ENCODE data around the gene KRT31.
"Not testable (repeated sequence)": the region's sequence is repeated elsewhere in the genome, so short reads cannot be mapped to it uniquely, and the experiment has no call there.

Gene KRT31

DNA sequence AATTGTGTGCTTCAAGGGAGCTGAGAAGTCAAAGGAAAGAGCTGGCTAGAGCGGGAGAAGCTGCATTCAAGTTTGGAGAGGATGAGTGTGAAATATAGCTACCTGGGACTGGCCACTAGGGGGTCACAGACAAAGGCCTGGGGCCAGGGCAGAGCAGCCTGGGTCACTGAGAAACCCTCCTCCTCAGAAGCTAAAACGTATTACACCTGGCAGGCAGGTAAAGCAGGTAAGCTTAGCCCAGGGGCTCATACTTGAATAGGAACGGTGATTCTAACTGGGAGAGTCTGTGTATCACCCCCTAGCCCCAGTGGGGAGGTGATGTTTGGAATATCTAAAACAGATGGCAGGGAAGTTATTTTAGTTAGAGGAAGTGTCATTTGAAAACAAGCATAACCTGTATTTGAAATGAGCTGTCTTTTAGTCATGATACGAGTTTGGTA, 20.2 kb upstream of the KRT31 start:
- DNase-seq (ENCODE audit: low spot score) = no peak

DNA sequence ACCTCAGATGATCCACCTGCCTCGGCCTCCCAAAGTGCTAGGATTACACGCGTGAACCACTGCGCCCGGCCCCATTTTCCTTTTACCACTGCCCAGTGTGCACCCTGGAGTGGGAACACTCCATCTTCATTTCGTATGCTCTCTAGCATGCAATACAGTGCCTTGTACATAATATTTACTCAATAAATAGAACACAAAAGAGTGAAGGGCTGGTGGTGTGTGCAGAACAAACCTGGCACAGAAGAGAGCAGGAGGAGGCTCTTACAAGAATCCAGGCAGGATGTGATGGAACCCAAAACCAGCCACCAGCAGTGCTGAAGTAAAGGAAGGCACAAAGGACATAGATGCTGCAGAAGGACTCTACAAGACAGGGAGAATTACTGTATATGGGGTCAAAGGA, 19.7 kb upstream of the KRT31 start:
- DNase-seq (ENCODE audit: low spot score) = no peak

- no peak for DNase-seq (ENCODE audit: low spot score)
Measured at GRCh38 chr17:41416479-41416878, 19.1 kb upstream of the KRT31 start.

GRCh38 chr17:41415833-41416335, 18.5 kb upstream of the KRT31 start:
- DNase-seq (ENCODE audit: low spot score) = no peak

DNA sequence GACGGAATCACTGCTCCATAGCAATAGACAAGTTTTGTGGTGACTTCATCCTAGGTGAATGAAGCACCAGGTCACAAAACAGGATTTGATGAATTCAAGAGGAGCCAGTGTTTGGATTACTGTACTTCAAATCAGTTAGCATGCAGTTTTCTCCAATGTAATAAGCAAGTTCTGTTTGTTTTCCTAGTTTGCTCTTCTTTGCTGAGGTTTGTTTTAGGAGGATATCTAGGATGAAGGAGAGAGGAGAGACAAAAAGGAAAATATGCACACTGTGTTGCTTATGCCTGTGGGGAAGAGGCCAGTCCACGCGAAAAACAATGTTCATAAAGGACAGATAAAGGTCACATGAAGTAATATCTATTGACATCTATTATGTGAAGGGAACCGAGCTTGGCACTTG, 18.0 kb upstream of the KRT31 start:
- DNase-seq (ENCODE audit: low spot score) = no peak

DNA sequence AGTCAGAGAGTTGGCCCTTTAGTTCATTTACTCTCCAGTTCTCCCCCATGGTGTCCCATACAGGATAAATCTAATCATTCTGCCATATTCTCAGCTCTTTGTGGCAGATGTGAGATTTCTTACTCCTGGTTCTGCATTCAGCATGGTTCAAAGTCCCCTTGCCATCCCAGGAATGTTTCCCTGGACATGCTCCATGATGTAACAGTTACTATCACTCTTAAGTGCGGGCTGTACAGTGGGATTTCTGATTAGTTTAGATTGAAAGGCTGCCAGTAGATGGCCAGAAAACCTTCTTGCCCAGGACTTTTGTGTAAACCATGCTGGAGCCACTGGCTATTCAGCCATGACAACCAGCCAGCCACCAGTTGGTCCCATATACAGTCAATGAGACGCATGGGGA, 16.6 kb upstream of the KRT31 start:
- no peak for DNase-seq (ENCODE audit: low spot score)

DNA sequence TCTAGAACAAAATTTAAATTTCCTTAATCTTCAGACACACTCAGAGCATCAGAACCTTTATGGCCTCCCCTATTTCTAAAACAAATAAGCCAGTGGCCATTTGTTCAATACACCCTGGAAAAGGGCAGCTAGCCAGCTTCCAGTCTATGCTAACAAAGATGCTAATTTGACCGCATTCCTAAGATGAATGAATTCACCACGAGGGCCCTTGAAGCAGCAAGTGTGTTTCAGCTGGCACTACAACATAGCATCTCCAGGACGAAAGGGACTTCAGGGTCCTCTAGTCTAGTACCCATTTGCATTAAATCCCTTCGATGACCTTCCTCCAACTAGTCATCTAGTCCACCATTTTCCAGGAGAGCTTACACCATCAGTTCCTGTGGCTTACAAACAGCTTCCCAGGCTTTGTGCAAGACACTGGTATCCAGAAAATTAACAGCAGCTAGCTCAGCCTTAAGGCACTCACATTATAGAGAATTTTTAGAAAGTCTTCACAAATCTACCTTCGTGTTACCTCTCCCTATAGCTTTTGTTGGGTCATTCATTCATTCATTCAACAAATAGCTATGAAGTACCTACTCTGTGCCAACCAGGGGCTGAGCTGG, 16.0 kb upstream of the KRT31 start:
- DNase-seq (ENCODE audit: low spot score) = no peak

DNA sequence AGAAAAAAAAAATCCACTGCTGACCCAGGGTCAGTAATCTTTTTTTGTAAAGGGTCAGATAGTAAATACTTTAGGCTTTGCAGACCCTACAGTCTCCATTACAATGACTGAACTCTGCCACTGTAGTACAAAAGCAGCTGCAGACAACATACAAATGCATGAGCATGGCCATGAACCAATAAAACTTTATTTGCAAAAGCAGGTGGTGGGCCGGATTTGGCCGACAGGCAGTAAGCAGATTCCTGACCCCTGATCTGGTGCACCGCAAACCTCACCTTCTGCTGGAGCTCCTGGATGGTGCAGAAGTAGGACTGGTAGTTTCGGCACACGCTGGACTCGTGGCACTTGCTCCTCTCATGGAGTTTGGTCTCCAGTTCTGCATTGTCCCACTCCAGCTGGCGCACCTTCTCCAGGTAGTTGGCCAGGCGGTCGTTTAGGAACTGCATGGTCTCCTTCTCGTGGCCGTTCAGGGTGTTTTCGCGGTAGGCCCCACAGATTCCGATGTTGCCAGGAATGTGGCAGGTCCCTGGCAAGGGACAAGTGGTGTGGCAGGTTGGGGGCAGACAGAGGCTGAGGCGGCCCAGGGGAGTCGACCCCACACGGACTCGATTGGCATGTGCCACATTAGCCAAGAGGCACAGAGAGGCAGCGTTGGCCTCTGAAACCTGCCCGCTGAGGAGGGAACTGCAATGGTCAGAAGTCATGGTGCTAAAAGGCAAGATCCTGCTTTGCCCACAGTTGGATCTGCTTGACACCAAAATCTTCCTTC, 13.8 kb upstream of the KRT31 start:
- no peak for DNase-seq (ENCODE audit: low spot score)

DNA sequence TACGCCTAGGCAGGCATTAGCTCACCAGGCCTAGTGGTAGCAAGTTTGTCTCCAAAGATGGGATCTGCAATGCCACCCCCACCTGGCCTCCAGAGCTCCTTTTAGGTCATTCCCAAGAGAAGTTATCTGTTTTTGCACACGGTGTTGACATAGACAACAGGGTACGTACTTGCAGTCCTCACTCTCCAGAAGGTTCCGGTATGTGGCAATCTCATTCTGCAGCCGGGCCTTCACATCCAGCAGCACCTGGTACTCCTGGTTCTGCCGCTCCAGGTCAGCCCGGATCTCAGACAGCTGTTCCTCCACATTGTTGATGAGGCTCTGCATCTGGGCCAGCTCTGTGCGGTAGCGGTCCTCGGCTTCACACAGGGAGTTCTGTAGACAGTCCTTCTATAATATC, 9.8 kb upstream of the KRT31 start:
- no peak for DNase-seq (ENCODE audit: low spot score)

- DNase-seq (ENCODE audit: low spot score) = no peak
Measured at GRCh38 chr17:41406205-41406604, 8.8 kb upstream of the KRT31 start.

GRCh38 chr17:41404024-41404671, 6.7 kb upstream of the KRT31 start:
- no peak for DNase-seq (ENCODE audit: low spot score)

DNA sequence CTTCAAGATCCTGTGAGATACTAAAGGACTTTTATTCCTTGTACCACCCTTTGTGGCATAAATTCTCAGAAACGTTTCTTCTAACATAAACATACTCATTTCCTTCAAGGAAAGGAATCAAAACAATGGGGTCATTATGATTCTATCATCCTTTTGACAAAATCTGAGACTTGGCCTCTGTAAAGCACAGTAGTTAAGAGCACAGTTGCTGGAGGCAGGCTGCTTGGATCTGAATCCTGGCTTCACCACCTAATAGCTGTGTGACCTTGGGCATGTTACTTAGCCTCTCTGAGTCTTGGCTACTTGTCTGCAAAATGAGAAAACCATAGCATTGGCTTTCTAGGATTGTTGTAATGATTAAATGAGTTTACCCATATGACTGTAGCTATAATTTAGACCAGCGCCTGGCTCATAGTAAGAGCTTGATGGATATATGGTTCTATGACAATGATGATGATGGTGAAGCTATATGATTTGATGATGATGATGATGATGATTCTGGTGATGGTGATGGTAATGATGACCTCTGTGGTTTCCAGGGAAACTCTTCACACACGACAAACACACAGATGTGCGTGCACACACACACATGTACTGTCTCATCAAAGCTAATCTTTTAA, 6.1 kb upstream of the KRT31 start:
- DNase-seq (ENCODE audit: low spot score) = no peak

GRCh38 chr17:41402161-41402560, 4.8 kb upstream of the KRT31 start:
- DNase-seq (ENCODE audit: low spot score) = no peak

DNA sequence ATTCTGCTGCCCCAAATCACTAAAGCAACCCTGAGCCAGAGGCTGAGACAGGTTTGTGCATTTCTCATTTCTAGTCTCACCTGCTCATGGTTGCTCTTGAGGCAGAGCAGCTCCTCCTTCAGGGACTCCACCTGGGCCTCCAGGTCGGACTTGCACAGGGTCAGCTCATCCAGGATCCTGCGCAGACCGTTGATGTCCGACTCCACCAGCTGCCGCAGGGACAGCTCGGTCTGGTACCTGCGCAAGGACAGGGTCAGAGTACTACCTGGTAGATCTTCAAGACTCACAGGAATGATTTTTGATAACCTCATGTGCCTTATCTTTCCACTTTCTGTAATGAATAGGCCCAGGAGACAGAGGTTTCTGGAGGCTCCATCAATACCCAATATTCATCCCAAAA, 1.1 kb downstream of the KRT31 start:
- DNase-seq (ENCODE audit: low spot score) = no peak

DNA sequence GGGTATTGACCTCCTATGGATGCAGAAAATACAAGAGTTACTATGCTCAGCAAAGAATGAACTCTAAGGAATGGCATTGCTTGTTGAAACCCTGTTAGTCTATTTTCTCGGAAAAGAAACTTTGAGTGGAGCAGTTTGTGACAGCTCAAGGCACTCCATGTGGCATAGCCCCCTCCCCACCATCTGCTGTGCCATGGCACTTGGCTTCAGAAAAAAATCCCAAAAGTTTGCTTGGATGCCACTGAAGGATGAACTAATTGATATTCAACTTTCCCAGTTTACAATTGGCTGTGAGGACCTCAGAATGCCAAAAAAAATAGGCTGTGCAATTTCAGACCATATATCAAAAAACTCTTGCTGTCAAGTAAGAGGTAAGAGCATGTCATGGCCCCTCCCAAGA, 1.8 kb downstream of the KRT31 start:
- no peak for DNase-seq (ENCODE audit: low spot score)

DNA sequence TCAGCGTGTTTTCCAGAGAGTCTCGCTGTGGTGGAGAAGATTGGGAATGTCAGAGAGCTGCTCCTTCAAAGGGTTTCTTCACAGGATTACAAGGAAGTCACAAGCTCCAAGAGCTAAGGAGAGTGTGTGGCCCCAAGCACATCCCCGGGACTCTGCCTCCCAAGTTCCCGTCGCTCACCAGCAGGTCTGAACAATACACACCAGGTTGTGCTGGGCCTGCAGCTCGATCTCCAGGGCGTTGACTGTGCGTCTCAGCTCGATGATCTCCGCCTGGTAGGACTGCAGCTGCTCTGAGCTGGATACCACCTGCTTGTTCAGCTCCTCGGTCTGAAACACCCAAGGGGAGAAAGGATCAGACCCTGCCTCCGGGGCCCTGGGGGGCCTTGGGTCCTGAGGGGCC, 2.4 kb downstream of the KRT31 start:
- DNase-seq (ENCODE audit: low spot score) = not testable (repeated sequence)

DNA sequence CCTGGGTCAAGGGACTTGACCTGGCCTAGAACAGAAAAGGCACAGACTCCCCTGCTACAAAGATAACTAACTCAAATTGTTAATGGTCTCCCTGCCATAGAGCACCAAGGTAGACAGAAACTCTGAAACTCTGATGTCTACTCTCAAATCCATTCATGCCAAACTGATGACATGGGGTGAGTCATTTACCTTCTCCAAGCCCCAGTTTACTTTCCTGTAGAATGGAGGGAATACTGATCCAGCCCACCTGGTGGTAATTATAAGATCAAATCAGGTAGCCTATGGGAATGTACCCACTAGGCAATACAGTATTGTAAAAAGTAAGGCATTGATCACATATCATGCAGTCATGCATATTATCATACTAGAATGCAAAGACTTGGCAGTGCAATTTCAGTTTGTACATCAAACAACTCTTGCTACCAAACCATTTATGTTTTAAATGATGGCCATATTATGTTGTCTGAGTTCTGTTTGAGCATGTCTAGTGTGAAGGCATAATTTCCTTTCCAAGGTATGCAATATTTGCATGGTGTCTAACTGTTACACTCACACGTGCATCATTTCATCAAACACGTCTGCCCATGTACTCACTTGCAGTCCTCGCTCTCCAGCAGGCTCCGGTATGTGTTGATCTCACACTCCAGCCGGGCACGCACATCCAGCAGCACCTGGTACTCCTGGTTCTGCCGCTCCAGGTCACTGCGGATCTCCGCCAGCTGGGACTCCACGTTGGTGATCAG, 3.0 kb downstream of the KRT31 start:
- DNase-seq (ENCODE audit: low spot score) = no peak

GRCh38 chr17:41393826-41394225, 3.6 kb downstream of the KRT31 start:
- no peak for DNase-seq (ENCODE audit: low spot score)

DNA sequence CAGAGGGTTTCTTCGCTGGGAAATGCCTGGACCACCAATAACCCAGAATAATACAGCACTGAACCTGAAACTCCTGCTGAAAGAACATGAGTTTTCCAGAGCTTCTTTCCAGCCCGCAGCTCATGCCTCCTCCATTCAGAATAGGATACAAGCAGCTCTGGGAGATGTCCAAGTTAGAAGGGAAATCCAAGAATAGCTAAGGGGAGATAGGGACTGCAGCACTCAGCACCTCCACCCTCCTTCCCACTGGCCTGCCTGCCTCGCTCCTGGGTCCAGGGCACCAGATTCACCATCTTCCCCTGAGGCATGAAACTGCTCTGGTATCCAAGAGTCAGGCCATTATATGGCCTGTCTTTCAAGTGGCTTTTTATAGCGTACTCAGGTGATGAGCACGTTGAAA, 4.1 kb downstream of the KRT31 start:
- no peak for DNase-seq (ENCODE audit: low spot score)

DNA sequence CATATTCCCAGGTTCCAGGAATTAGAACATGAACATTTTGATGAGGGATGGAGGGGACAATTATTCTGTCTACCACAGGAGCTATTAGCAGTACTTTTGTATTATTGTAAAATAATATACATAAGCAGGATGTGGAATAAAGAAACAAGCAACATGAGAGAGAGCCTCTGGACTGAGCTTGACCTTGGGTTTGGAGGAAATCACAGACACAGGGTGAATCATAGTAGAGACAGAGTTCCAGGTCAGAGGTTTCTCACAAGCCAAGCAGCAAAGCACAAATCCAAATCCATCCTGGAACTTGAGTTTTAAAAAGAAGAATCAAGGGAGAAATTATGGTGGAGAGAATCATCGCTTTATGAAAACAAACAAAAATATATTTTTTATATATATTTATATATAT, 5.1 kb downstream of the KRT31 start:
- DNase-seq (ENCODE audit: low spot score) = no peak

DNA sequence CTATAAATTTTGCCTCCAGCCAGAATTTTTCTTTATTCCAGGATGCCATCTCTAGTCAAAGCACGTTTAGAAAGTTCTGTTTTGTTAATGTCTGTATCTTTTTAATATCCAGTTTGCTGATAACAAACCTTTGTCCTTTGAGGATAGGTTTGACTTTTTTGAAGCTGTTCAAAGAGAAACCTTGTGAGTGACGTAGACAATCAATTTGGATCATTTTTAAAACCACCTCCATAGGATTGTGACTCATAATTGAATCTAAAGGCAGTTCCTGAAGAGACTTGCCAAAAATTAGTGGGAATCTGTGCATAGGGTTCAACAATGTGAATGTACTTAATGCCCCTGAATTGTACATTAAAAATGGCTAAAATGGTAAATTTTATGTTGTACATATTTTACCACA, 5.9 kb downstream of the KRT31 start:
- DNase-seq (ENCODE audit: low spot score) = no peak

DNA sequence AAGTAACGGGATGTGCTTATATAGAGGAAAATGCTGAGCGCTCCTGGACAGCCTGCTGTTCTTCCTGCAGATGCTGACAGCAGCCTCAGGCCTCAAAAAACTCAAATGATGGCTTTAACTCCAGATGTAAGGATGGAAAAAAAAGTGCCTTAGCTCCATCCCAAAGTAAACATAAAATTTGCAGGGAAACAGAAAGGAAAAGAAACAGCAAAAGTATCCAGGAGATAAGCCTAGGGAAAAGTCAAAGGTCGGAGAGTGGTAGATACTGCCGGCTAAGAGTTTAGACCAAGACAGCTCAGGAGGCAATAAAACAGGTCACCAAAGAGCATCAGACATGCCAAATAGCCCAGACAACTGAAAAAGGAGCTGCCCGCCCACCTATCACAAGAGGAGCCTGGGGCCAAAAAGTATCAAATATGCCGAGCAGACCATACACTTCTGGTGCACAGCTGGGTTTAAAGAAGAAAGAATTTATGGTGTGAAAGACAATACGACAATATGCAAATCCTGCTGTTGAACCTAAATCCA, 6.9 kb downstream of the KRT31 start:
- DNase-seq (ENCODE audit: low spot score) = no peak

Measured in Ammon's horn (tissue), 1 donor.